GM21786 (cell line): ENCODE data around the gene DRC7.
"Not testable (repeated sequence)": the region's sequence is repeated elsewhere in the genome, so short reads cannot be mapped to it uniquely, and the experiment has no call there.

Source experiments
- ATAC-seq: cut with Tn5 transposase; IDR thresholded peaks from one replicate; pipeline ENCODE4 v1.9.1; 2021; ENCODE audit not compliant: unreplicated experiment

The DRC7 gene

DNA sequence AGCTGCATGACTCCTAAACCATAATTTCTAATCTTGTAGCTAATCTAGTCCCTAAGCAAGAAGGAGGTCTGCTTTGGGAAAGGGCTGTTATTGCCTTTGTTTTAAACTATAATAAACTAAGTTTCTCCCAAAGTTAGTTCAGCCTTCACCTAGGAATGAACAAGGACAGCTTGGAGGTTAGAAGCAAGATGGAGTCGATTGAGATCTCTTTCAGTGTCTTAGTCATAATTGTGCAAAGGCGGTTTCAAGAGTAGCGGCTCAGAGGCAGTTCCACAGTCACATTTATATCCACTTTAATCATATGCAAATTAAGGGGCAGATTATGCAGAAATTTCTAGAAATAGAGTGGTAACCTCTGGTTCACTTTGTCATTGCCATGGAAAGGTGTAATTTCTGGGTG is 17.4 kb downstream of the DRC7 start:
- ATAC-seq: no peak

DNA sequence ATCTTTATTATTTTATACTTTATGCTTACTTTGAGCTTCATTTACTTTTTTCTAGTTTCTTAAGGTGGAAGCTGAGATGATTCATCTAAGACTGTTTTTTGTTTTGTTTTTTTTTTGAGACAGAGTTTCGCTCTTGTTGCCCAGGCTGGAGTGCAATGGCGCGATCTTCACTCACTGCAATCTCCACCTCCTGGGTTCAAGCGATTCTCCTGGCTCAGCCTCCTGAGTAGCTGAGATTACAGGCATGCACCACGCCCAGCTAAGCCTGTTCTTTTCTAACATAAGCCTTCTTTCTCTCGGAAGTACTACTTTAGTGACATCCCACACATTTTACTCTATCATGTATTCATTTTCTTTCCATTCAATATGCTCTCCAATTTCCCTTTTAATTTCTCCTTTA is 18.0 kb downstream of the DRC7 start:
- not testable (repeated sequence) for ATAC-seq

DNA sequence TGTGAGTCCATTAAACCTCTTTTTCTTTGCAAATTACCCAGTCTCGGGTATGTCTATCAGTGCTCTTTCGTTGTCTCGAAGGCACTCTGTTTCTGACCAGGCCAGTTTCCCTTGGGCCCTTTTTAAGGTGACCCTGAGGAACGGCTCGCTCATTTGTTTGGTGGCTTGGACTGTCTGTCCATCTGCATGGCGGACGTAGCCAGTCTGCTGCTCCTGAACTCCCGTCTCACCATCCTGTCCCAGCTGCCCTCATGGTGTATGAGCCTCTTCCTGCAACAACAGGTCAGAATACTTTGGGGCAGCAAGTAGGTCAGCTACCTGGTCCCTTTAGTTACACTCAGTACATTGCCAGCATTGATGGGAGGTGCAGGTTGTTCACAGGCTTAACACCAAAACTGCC is 19.0 kb downstream of the DRC7 start:
- no peak for ATAC-seq

DNA sequence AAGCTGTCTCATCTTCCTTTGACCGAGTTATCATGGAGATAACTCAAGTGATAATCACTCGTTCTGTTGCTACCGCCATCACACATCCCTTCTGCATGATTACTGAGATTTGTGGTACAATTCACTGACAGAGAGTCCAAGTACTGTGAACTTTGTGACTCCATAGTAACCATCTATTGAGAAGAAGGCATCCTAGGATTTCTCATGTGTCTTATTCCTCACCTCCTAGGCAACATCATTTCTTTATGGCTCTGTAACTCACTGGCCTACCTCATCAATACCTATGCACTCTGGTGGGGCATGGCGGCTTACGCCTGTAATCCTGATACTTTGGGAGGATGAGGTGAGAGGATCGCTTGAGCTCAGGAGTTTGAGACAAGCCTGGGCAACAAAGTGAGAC is 19.4 kb downstream of the DRC7 start:
- ATAC-seq: no peak

DNA sequence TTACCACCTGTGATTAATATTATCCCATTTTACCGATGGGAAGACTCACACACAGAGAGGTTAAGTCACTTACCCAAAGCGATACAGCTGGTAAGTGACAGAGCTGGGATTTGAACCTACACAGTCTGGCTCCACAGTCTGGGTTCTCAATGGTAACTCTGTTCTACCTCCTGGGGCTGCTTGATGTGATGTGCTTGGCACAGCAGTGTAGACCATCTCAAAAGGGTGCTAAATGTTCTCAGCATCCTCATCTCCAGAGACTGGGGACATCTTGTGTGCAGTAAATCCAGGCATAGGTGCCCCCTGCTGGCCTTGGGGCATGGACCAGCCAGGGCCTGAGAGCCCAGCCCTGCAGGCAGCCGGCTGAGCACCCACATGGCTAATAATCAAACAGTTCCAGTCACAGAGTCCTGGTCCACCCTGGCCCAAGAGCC is 25.6 kb downstream of the DRC7 start:
- no peak for ATAC-seq

DNA sequence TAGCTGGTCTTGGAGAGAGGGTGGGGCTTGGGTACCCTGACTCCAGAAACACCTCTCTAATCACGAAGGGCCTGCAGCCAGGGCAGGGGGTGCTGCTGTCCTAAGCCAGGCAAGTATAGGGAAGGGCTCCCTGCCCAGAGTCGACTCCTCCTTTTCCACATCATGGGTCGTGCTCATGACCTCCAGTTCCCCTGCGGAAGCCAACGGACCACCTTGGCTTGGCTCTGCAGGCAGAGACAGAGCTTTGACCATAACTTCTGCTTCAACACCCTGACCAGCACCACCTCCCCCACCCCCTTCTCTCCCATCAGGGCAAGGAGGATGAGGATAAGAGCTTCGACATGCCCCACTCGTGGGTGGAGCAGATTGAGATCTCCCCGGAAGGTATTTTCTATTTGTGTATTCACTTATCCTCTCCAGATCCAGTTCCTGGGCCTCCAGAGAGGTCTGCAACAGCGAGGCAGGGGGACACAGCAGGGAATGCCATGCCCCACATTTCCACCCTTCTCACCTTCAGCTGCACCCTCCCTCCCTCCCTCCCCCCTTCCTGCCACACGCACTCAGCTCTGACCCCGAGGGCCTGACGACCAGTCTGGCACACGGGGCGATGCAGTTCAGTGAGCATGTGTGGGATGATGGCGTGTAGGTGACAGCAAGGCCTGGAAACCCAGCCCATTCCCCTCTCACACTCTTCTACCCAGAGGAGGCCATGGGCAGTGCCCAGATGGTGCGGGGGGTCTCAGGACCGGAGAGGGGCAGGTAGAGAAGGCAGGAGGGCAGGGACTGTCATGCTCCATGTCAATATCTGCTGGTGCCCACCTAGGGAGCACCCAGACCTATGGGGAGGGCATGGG is 27.0 kb downstream of the DRC7 start:
- ATAC-seq: no peak

DNA sequence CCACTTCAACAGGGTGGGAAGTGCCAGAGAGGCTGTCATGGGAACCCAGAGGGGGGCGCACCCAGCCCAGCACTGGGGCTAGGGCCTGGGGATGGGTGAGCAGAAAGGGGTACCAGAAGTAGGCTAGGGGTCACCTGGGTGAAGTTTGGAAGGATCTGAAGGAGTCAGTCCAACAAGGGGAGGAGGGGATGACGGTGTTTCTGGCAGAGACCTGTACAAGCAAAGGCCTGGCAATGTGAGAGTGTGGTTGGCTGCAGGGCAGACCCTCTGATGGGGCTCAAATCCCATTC is 27.5 kb downstream of the DRC7 start:
- no peak for ATAC-seq

DNA sequence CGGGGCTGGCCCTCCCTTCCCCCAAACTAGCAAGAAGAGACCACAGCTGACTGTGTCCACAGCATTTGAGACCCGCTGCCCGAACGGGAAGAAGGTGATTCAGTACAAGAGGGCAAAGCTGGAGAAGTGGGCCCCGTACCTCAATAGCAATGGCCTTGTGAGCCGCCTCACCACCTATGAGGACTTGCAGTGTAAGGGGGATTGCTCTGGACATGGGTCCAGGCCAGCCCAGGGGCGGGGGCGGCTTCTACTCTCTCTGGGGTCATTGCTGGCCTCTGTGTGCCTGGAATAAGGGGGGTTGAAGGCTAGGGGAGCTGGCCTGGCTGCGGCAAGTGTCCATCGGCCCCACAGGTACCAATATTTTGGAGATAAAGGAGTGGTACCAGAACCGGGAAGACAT is 28.0 kb downstream of the DRC7 start:
- no peak for ATAC-seq

DNA sequence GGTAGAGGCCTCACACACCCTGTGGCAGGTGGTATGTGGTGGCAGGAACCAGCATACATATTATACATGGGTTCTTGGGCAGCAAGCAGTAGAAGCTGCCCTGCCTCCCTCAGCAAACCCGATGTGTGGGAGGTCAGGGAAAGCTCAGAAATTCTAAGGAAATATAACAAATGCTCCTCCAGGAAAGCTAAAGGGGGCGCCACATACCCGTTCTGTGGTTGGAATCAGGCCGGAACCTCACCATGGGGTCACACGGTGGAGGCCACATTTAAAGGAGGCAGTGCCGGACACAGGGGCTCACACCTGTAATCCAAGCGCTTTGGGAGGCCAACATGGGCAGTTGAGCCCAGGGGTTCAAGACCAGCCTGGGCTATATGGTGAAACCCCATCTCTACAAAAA is 28.6 kb downstream of the DRC7 start:
- no peak for ATAC-seq

DNA sequence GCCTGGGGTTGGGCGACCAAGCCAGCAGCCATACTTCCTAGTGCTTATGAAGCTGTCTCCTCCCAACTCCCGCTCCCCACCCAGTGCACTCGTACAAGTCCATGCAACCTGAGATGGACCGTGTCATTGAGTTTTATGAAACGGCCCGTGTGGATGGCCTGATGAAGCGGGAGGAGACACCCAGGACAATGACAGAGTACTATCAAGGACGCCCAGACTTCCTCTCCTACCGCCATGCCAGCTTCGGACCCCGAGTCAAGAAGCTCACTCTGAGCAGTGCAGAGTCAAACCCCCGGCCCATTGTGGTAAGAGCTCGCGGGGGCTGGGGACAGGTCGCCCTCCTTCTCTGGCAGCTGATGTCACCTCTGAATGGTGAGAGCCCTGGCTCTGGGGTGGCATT is 29.9 kb downstream of the DRC7 start:
- no peak for ATAC-seq

DNA sequence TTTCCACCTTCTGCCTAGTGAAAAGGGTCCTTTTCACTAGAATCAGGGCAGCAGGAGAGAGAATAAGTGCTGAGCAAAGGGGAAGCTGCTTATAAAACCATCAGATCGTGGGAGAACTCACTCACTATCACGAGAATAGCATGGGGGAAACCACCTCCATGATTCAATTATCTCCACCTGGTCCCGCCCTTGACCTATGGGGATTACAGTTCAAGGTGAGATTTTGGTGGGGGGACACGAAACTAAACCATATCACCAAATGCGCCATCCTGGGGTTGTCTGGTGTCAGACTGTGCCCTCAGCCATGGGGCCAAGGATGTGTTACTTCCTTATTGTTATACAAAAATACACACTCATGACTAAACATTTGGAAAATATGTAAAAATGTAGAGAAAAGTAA is 30.5 kb downstream of the DRC7 start:
- no peak for ATAC-seq

DNA sequence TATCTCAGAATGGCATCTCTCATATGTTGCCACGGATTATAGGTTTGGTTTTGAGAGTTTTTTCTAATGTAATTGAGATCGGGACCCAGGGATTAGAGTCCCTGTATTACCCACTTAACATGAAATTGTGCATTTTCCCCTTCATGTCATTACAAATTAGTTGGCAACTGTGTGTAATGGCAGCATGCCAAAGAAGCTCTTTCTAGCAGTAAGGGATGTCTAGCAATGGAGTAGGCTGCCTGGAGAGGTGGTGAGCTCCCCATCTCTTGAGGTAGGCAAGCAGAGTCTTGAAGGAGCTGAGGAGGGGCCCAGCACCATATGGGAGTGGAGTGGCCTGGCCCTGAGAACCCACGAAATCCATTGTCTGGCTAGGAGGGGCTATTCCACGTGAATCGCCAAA is 30.9 kb downstream of the DRC7 start:
- ATAC-seq: no peak

DNA sequence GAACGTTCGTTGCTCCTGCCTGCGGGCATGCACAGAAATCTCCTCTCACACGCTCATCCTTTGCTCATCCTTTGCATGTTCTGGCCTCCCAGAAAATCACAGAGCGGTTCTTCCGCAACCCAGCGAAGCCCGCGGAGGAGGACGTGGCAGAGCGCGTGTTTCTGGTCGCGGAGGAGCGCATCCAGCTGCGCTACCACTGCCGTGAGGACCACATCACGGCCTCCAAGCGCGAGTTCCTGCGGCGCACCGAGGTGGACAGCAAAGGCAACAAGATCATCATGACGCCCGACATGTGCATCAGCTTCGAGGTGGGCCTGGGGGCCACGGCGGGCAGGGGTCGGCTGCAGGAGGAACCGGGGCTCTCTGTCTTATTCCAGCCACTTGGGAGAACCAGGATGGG is 31.4 kb downstream of the DRC7 start:
- ATAC-seq: no peak

DNA sequence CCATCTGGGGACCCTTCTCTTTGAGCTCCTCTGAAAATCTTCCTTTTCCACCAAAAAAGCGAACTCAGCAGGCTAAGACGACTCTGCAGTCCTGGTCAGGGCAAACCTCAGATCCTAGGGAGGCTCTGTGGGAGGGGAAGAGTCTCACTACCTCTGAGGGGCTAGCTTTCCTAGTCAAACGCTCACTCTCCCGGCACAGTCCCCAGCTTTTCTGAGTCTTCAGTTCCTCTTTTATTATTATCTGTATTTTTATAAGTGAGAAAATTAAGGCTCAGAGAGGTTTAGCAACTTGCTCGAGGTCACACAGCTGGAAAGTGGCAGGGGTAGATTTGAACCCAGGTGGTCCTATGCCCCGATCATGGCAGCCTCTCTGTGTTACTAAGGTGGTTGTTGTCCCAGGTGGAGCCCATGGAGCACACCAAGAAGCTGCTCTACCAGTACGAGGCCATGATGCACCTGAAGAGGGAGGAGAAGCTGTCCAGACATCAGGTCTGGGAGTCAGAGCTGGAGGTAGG is 31.9 kb downstream of the DRC7 start:
- no peak for ATAC-seq

DNA sequence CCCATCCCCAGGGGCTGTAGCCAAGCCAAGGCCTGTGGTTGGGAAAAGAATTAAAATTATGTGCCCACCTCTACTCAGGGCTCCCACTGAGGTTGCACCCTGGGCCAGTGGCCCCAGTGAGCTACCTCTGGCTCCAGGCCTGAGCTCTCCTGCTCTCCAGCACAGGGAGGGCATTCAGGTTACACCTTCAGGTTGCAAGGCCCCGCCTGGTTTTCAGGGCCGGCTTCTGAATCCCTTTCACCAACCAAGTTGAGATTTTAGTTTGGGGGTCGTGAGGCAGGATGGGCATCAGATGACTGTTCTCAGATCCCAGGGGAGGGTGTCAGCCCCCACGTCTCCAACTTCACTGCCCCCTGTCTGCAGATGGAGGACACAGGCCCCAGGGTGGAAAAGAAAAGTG is 33.0 kb downstream of the DRC7 start:
- no peak for ATAC-seq

DNA sequence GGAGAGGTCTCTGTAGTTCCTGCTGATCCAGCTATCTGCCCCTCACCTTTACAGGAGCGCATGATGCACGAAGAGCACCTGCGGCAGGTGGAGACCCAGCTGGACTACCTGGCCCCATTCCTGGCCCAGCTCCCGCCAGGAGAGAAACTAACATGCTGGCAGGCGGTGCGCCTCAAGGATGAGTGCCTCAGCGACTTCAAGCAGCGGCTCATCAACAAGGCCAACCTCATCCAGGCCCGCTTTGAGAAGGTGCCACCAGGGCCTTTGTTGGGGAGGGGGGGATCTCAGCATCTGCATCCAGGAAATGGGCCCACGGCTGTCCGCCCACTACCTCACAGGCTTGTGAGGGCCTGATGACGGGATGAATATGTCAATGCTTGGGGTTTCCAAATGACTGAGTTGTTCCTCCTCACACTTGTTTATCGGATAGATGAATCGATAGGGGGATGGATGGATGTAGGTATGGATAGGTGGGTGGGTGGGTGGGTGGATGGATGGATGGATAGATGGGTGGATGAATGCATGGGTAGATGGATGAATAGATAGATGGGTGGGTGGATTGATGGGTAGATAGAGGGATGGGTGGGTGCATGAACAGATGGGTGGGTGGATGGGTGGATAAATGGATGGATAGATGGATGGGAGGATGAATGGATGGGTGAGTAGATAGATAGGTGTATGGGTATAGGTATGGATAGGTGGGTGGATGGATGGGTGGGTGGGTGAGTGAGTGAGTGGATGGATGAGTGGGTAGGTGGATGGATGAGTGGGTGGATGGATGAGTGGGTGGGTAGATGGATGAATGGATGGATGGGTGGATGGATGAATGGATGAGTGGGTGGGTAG is 34.0 kb downstream of the DRC7 start:
- ATAC-seq: no peak

DNA sequence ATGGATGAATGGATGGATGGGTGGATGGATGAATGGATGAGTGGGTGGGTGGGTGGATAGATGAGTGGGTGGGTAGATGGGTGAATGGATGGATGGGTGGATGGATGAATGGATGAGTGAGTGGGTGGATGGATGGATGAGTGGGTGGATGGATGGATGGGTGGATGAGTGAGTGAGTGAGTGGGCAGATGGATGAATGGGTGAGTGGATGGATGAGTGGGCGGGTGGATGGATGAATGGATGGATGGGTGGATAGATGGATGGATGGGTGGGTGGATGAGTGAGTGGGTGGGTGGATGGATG is 34.5 kb downstream of the DRC7 start:
- no peak for ATAC-seq

DNA sequence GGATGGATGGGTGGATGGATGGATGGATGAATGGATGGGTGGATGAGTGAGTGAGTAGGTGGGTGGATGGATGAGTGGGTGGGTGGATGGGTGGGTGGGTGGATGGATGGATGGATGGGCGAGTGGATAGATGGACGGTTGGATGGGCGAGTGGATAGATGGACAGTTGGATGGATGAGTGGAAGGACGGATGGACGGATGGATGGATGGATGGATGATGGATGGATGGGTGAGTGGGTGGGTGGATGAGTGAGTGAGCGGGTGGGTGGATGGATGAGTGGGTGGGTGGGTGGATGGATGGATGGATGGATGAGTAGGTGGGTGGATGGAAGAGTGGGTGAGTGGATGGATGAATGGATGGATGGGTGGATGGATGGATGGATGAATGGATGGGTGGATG is 35.2 kb downstream of the DRC7 start:
- not testable (repeated sequence) for ATAC-seq

DNA sequence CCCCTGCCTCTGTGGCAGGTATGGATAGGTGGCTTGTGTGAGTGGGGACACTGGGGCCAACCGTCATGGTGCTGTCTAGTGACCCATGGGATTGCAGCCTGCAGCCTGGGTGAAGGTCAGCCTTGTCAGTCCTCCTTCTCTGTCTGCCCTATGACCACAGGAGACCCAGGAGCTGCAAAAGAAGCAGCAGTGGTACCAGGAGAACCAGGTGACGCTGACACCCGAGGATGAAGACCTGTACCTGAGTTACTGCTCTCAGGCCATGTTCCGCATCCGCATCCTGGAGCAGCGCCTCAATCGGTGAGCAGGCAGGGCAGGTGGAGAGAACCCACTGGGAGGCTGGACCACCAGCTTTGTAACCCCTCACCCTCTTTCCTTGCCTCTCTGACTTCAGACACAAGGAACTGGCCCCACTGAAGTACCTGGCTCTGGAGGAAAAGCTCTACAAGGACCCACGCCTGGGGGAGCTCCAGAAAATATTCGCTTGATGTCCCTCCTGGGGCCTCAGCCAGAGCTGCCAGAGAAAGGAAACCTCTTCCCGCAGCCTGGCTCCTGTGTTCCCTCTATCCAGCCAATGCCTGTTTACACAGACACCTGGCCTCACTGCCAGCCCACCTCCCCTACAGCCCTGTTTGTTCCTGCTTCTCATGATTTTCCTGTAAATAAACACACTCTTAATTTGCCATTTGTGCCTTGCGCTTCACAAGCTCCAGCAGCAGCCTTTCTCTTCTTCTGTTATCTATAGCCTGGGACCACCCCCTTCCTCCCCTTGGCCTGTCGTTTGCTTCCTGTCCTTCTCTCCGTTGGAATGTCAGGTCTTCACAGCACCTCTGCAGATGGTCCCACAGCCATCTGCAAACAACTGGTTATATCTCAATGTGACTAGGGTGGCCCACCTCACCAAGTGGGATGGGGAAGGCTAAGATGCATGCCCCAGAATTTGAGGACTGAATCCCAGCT is 36.4 kb downstream of the DRC7 start:
- ATAC-seq: no peak

DNA sequence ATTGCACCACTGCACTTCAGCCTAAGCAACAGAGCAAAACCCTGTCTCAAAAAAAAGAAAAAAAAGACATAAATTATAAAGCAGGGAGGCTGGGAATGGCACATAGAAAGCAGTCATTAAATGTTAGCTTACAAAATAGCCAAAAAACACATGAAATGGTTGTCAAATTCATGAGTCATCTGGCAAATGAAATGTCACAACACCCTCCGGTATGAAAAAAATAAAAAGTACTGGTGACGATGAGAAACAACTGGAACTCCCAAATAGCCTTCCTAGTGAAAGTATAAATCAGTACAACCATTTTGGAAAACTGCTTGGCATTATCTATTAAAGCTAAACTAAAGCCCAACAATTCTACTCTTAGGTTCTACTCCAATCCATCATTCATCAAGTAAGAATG is 37.4 kb downstream of the DRC7 start:
- ATAC-seq: no peak

DNA sequence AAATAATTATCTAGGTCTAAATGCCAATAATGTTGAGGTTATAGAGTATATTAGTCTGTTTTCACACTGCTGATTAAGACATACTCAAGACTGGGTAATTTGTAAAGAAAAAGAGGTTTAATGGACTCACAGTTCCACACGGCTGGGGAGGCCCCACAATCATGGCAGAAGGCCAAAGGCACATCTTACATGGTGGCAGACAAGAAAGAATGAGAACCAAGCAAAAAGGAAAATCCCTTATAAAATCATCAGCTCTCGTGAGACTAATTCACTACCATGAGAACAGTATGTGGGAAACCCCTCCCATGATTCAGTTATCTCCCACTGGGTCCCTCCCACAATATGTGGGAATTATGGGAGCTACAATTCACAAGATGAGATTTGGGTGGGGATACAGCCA is 38.1 kb downstream of the DRC7 start:
- no peak for ATAC-seq
